Suprapubic skin (tissue), 4 donors: ENCODE measurements around the gene SHLD3. TPM values are rescaled to one million over a fixed set of nuclear protein-coding genes. Genes with fewer than 3 reads are reported as not detected.
"Not testable (repeated sequence)": the region's sequence is repeated elsewhere in the genome, so short reads cannot be mapped to it uniquely, and the experiment has no call there.

Experiments used
- DNase-seq, 2 donors: peaks; one replicate each; pipeline ENCODE4 v3.0.0-alpha.2; 2019; ENCODE audit warnings: low spot score in 2 of 2
- H3K27ac ChIP-seq: fragments of 200-600 bp; sonication (generic); one replicate; pipeline ENCODE4 v1.5.1; 2019
- H3K27me3 ChIP-seq: fragments of 200-600 bp; sonication (generic); one replicate; pipeline ENCODE4 v1.5.1; 2019
- H3K36me3 ChIP-seq: fragments of 200-600 bp; sonication (generic); one replicate; pipeline ENCODE4 v1.5.1; 2019
- H3K4me1 ChIP-seq: fragments of 200-600 bp; sonication (generic); one replicate; pipeline ENCODE4 v1.5.1; 2019
- H3K4me3 ChIP-seq: fragments of 200-600 bp; sonication (generic); one replicate; pipeline ENCODE4 v1.5.1; 2019; ENCODE audit warnings: mild to moderate bottlenecking
- H3K9me3 ChIP-seq: fragments of 200-600 bp; sonication (generic); one replicate; pipeline ENCODE4 v1.5.1; 2019
- CTCF ChIP-seq, 2 donors: fragments of 200-600 bp in 1 of 2; fragments of 450-650 bp in 1 of 2; sonication (generic) in 1 of 2; IDR thresholded peaks; one replicate each; pipeline ENCODE4 v1.5.1; 2016 to 2019; ENCODE audit warnings: antibody characterized with exemption in 2 of 2, mild to moderate bottlenecking in 1 of 2, moderate library complexity in 1 of 2
- EP300 ChIP-seq: sonication (generic); formaldehyde crosslinking; IDR thresholded peaks from one replicate; pipeline ENCODE4 v1.6.1; 2017; ENCODE audit warnings: antibody characterized with exemption
- POLR2A ChIP-seq, 2 donors: fragments of 450-650 bp; IDR thresholded peaks; one replicate each; pipeline ENCODE4 v1.6.1; 2017; ENCODE audit warnings: antibody characterized with exemption in 2 of 2, mild to moderate bottlenecking in 2 of 2, moderate library complexity in 2 of 2
- POLR2AphosphoS5 ChIP-seq, 3 donors: sonication (generic); formaldehyde crosslinking; IDR thresholded peaks; one replicate each; pipeline ENCODE4 v1.6.1; 2017; ENCODE audit warnings: antibody characterized with exemption in 3 of 3
- WGBS: methylation state at CpG from one replicate; pipeline ENCODE4 v1.1.5; 2018; 5-methylcytosine and 5-hydroxymethylcytosine counted together
- total RNA-seq, 4 donors: library from RNA; depleted of rRNA; stranded (reverse); fragments of >200 nt; gene quantifications; one replicate each; pipeline ENCODE4 v1.1.0, GENCODE V29; 2016

Gene SHLD3, protein sequence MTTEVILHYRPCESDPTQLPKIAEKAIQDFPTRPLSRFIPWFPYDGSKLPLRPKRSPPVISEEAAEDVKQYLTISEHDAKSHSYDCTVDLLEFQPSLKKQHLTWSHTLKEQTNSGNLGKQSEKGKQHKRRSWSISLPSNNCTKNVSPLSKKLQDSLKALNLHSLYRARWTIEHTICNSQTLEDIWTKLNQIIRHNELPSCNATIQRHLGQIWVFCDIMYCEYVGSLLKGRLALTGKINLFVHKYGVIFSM
- total RNA-seq = 1 to 10 TPM; 4.0 to 6.2 (median 4.7) TPM

- under 1% methylated on average over 36 of the region's 36 CpGs for WGBS
Observed at GRCh38 chr5:65624571-65625555, at the start of gene SHLD3, which contains the start of gene TRAPPC13. SHLD3 (plus strand) TSS chr5:65625027; CDS start chr5:65629588, 4,561 bp downstream. TRAPPC13 (plus strand) TSS chr5:65625027; CDS start chr5:65625061, 34 bp downstream.

DNA sequence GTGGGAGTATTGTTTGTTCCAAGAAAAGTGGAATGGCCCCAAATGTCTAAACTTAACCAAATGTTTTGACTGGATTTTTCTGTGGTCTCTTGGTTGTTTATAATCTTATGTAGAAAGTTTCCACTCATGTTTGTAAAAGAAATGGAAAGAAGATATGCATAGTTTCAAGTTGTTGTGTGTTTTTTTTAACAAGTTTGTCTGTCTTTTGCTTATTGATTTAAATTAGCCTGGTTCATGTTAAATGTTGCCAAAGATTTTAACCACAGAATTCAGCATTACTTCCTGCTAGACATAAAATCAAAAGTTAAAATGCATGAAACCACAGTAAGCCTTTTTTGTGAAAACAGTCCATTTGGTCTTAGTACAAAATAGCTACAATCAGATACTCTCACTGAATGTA lies 47.7 kb upstream of the SHLD3 start:
- DNase-seq = no peak
- H3K27ac ChIP-seq = no peak overlapping the region
- no peaks in the 10 kb centered on the region for H3K4me1 ChIP-seq
- no peaks in the 10 kb centered on the region for H3K27me3 ChIP-seq
- no peak for TF ChIP-seq POLR2A (IDR thresholded peaks at IDR 0.05)
- no peak for TF ChIP-seq EP300
- TF ChIP-seq CTCF (IDR thresholded peaks at IDR 0.05) = no peak
- no peak for TF ChIP-seq POLR2AphosphoS5 (IDR thresholded peaks at IDR 0.05)
- no peak overlapping the region for H3K4me3 ChIP-seq
- H3K9me3 ChIP-seq = no peaks in the 10 kb centered on the region
- peaks cover 56% of the 10 kb centered on the region for H3K36me3 ChIP-seq

More at GRCh38 chr5:65624571-65625555, at the start of gene SHLD3, which contains the start of gene TRAPPC13:
- TF ChIP-seq CTCF (IDR thresholded peaks at IDR 0.05) = peak in 1 of 2 donors; percentile 3
- peak in 2 of 3 donors; percentile 27 to 90 for TF ChIP-seq POLR2AphosphoS5 (IDR thresholded peaks at IDR 0.05)
- no peak for TF ChIP-seq POLR2A (IDR thresholded peaks at IDR 0.05)
- H3K27me3 ChIP-seq = no peaks in the 10 kb centered on the region
- DNase-seq = peak; percentile 85 to 88
- H3K4me3 ChIP-seq = peak within 1 kb of the TSS; percentile 95
- H3K9me3 ChIP-seq = no peaks in the 10 kb centered on the region
- H3K27ac ChIP-seq = peak within 1 kb of the TSS; percentile 88
- peaks cover 35% of the 10 kb centered on the region for H3K4me1 ChIP-seq
- H3K36me3 ChIP-seq = peaks cover 9% of the 10 kb centered on the region

- WGBS = 92% methylated on average over 2 of the region's 2 CpGs
- Histone ChIP-seq H3K27me3 (no peaks in the 10 kb centered on the region), H3K4me3 (no peak overlapping the region), H3K27ac (no peak overlapping the region), H3K4me1 (no peaks in the 10 kb centered on the region), H3K36me3 (peaks cover 69% of the 10 kb centered on the region), H3K9me3 (no peaks in the 10 kb centered on the region)
- no peak for TF ChIP-seq CTCF (IDR thresholded peaks at IDR 0.05)
- TF ChIP-seq EP300 = no peak
- TF ChIP-seq POLR2AphosphoS5 (IDR thresholded peaks at IDR 0.05) = no peak
- TF ChIP-seq POLR2A (IDR thresholded peaks at IDR 0.05) = no peak
- DNase-seq = no peak
Observed at GRCh38 chr5:65588694-65589093, 36.1 kb upstream of the SHLD3 start.

GRCh38 chr5:65601761-65602160 lies 23.1 kb upstream of the SHLD3 start:
- H3K27me3 ChIP-seq, H3K4me3 ChIP-seq, DNase-seq, H3K9me3 ChIP-seq, H3K27ac ChIP-seq, H3K4me1 ChIP-seq: not testable (repeated sequence)
- 100% methylated on average over 1 of the region's 1 CpG for WGBS
- peaks cover 90% of the 10 kb centered on the region for H3K36me3 ChIP-seq

- H3K27ac ChIP-seq = no peak overlapping the region
- H3K36me3 ChIP-seq = peaks cover 81% of the 10 kb centered on the region
- 85% methylated on average over 3 of the region's 3 CpGs for WGBS
- no peak for DNase-seq
- no peaks in the 10 kb centered on the region for H3K9me3 ChIP-seq
- H3K4me1 ChIP-seq = no peaks in the 10 kb centered on the region
- no peaks in the 10 kb centered on the region for H3K27me3 ChIP-seq
- no peak for TF ChIP-seq POLR2A (IDR thresholded peaks at IDR 0.05)
- H3K4me3 ChIP-seq = no peak overlapping the region
Observed at GRCh38 chr5:65611524-65611923, 13.3 kb upstream of the SHLD3 start.
